H54 (cell line): ENCODE data around the gene RAB31.
"Not testable (repeated sequence)": the region's sequence is repeated elsewhere in the genome, so short reads cannot be mapped to it uniquely, and the experiment has no call there.

Source experiments
- DNase-seq: peaks from one replicate; pipeline ENCODE4 v3.0.0; 2011; ENCODE audit warnings: low spot score, mixed read lengths; ENCODE audit not compliant: insufficient read length
- FAIRE-seq: peaks from 3 replicates; lab custom pipeline; 2011; peaks lifted over from hg19 to GRCh38; lab: Jason Lieb, UNC
- POLR2A ChIP-seq: IDR thresholded peaks from 2 replicates; pipeline ENCODE4 v1.6.1; 2011; ENCODE audit warnings: low read depth, mild to moderate bottlenecking, low read length

The RAB31 gene

DNA sequence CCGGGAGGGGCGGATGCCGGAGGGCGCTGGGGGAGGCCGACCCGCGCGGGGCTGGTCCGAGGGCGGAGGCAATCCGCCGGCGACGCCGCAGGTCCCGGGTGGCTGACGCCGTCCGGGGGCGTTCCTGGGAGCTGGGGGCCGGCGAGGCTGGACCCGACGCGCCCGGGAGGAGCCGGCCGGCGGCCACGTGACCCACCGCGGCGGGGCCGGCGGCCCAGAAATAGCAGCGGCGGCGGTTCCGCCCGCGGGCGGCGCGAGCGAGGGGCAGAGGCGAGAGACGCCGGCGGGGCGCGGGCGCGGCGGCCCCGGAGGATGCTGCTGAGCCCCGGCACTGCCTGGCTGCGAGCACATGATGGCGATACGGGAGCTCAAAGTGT, at the start of gene RAB31:
Gene RAB31 (plus strand): TSS at position 245 of the 377 bp plus-strand sequence. CDS start 105 bp downstream, at position 350.
- FAIRE-seq (no peak), DNase-seq (peak; percentile 78)

GRCh38 chr18:9659499-9660375, 48.4 kb upstream of the RAB31 start:
- DNase-seq (no peak), FAIRE-seq (no peak)
- TF ChIP-seq POLR2A = no peak

More for the DNA sequence above, at the start of gene RAB31:
- peak; percentile 79 for TF ChIP-seq POLR2A

GRCh38 chr18:9661564-9661963, 46.5 kb upstream of the RAB31 start:
- FAIRE-seq = no peak
- TF ChIP-seq POLR2A = no peak
- DNase-seq = no peak

- FAIRE-seq (no peak), DNase-seq (no peak)
These were observed 44.7 kb upstream of the RAB31 start for GRCh38 chr18:9663377-9663776.

DNA sequence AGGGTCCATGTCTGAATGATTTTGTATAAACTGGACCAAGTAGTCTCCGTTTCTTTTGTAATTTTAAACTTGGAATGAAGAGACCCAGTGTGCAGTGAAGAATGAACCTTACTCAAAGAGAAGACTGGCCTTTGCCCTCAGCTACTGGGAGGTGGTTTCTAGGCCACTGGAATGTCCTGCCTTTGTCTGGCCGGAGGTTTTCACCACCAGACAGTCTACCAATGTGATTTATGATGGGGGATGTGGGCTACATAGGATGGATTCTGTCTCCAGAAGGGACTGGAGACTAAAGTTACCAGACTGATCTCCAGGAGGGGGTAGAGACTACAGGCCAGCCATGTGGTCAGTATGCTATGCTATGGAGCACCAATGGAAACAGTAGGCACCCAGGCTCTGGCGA, 42.8 kb upstream of the RAB31 start:
- DNase-seq = no peak
- FAIRE-seq = no peak

More at GRCh38 chr18:9663377-9663776, 44.7 kb upstream of the RAB31 start:
- no peak for TF ChIP-seq POLR2A

DNA sequence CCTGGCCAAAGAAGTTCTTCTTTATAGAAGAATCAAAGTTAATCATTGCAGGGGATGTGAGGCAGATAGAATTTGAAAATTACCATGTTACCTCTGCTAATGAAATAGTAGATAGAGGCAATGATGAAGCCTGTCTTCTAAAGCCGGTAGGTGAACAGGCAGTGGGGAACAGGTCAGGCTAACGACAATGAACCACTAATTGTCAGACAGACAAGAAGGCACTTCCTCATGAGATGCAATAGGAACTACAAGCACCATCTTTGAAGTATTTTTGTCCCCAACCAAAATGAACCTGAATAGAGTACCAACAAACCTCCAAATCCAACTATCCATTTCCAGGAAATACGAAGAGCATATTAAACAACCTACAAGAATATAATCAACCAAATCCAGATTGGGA, 41.6 kb upstream of the RAB31 start:
- FAIRE-seq = no peak
- no peak for DNase-seq
- no peak for TF ChIP-seq POLR2A

More for the DNA sequence above, 42.8 kb upstream of the RAB31 start:
- TF ChIP-seq POLR2A = no peak

- TF ChIP-seq POLR2A = no peak
- DNase-seq = no peak
- no peak for FAIRE-seq
These were observed 39.1 kb upstream of the RAB31 start for GRCh38 chr18:9669016-9669415.

DNA sequence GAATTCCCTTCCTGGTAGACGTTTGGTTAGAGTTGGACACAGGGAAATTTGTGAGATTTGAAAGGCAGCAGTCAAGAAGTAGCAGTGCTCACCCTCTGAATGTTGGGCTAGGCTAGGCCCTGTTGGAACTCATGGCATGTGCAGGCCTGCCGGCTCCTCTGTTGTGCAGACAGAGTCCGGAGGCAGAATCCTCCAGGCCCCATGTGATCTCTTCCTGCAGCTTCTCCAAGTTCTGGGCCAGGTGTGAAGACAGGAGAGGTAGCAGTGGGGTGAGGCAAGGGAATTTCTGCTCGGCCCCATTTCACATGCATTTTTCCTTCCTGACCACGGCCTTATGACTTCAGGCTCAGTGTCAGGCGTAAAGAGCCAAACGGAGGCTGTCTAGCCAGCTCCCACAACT, 36.9 kb upstream of the RAB31 start:
- TF ChIP-seq POLR2A = no peak
- DNase-seq (no peak), FAIRE-seq (no peak)

DNA sequence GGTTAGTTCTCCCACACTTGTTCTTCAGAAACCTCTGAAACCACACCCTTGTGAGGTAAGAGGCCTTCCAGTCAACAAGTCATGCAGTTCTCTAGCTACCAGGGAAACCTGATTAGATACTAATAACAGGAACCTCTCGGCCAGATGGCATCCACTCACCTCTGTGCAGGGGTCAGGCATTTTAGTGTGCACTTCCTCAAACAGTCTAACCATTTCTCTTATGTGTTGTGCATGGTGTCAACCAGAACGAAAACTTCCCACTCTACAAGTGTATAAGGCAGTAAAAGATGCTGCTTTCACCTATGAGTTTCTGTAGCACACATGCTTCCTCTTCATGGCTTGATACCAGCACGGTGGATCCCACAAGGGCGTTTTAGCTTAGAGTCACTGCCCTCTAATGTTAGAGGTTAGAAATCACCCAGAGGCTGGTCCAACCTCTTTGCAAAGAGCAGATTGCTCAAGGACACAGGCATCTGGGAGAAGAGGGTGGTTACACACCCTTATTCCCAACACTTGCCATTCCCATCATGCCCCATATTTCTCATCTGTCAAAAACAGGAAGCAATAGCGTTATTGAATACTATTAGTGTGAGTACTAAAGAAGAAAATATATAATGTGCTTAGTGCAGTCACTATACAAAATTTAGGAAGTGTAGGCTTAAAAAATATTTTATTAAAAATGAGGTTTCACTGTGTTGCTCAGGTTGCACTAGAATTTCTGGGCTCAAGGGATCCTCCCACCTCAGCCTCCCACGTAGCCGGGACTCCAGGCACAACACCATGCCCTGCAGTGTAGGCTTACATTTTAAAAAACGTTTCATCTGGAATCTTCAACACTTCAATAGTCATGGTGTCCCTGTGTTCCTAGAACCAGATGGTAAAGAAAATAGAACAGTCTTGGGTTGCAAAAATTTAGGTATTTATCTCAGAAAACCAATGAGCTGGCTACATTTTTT, 34.5 kb upstream of the RAB31 start:
- DNase-seq (peak; percentile 40), FAIRE-seq (peak; percentile 84)
- TF ChIP-seq POLR2A = no peak

GRCh38 chr18:9678216-9678615, 29.9 kb upstream of the RAB31 start:
- FAIRE-seq, DNase-seq: not testable (repeated sequence)

DNA sequence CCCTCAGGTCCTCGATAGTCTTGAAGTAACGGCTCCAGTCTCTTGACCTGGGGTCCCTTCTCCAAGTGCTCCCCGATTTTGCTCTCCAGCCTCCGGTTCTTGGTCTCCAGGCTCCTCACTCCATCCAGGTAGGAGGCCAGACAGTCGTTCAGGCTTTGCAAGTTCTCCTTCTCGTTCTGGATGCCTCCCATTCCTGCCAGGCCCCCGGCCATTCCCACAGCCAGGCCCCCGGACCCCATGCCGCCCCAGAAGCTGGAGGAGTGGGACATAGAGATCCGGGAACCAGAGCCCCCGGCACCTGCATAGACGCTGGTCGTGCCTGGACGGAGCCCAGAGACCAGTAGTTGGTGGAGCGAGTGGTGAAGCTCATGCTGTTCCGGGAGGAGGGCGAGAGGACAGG, 29.0 kb upstream of the RAB31 start:
- no peak for FAIRE-seq

DNA sequence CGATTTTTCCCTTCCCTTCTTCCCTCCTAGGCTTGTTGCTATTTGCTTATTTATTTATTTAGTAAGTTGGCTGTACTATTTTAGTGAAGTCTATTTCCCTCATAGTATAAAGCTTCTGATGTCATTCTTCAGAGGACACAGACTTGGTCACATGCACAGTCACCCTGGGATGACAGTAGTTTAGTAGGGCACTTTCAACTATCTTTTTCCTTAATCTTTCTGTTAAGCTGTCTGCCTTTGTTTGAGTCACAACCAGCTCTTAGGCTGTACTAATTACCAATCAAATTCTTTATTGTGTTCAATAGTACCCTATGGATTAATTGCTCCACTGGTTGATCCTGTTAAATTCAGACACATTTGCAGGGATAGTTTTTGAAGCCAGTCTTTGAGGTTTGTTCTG, 26.9 kb upstream of the RAB31 start:
- no peak for FAIRE-seq
- DNase-seq = no peak
- no peak for TF ChIP-seq POLR2A

More for the DNA sequence above, 29.0 kb upstream of the RAB31 start:
- no peak for TF ChIP-seq POLR2A
- DNase-seq = no peak

DNA sequence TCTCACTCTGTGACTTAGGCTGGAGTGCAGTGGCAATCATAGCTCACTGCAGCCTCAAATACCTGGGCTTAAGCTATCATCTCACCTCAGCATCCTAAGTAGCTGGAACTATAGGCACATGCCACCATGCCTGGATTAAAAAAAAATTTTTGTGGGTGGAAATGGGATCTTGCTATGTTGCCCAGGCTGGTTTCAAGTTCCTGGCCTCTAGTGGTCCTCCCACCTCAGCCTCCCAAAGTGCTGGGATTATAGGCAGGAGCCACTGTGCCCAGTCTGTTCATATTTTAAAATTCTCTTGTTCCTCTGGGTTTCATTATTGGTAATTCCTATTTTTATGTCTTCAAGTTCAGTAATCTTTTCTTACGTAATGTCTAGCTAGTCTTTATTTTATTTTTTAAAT, 25.5 kb upstream of the RAB31 start:
- TF ChIP-seq POLR2A = no peak
- FAIRE-seq (no peak), DNase-seq (no peak)
